GM10266 (cell line): ENCODE data around the gene JMJD1C.

Source experiments
- DNase-seq: peaks from one replicate; pipeline ENCODE4 v3.0.0; 2012; ENCODE audit errors: extremely low spot score
- TF ChIP-seq, protein P1 (sequence below): IDR thresholded peaks from 2 replicates; pipeline ENCODE4 v1.5.1; 2012; ENCODE audit warnings: mild to moderate bottlenecking, low read depth; ENCODE audit not compliant: control insufficient read depth, insufficient read depth; ENCODE audit errors: missing control alignments

Gene JMJD1C

DNA sequence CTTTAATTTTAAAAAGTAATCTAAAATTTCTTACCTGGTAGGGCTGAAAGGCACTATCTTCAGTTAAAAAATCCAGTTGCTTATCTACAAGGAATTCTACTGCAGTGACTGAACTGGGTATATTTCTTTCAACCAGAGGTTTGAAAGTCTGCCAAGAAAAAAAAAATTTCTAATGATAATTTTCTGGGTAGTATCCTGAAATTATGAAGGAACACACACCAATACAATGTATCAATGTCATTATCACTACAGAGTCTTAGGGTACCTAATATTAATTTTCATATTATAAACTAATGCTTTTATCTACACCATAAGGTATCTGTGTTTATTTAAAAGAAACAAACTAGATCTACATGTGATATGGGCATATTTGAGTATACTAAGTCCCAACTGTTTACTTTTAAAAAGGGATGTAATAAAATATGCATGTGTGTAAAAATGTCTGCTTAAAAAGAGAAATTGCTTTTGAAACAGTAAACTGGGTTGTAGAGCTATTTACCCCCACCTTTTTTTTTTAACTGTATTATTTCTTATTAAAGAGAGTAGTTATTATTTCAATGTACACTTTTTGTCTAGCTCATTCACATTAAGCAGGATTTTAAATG is 201.1 kb downstream of the JMJD1C start:
- no peak for DNase-seq
- TF ChIP-seq, protein P1, sequence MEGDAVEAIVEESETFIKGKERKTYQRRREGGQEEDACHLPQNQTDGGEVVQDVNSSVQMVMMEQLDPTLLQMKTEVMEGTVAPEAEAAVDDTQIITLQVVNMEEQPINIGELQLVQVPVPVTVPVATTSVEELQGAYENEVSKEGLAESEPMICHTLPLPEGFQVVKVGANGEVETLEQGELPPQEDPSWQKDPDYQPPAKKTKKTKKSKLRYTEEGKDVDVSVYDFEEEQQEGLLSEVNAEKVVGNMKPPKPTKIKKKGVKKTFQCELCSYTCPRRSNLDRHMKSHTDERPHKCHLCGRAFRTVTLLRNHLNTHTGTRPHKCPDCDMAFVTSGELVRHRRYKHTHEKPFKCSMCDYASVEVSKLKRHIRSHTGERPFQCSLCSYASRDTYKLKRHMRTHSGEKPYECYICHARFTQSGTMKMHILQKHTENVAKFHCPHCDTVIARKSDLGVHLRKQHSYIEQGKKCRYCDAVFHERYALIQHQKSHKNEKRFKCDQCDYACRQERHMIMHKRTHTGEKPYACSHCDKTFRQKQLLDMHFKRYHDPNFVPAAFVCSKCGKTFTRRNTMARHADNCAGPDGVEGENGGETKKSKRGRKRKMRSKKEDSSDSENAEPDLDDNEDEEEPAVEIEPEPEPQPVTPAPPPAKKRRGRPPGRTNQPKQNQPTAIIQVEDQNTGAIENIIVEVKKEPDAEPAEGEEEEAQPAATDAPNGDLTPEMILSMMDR, result no peak

DNA sequence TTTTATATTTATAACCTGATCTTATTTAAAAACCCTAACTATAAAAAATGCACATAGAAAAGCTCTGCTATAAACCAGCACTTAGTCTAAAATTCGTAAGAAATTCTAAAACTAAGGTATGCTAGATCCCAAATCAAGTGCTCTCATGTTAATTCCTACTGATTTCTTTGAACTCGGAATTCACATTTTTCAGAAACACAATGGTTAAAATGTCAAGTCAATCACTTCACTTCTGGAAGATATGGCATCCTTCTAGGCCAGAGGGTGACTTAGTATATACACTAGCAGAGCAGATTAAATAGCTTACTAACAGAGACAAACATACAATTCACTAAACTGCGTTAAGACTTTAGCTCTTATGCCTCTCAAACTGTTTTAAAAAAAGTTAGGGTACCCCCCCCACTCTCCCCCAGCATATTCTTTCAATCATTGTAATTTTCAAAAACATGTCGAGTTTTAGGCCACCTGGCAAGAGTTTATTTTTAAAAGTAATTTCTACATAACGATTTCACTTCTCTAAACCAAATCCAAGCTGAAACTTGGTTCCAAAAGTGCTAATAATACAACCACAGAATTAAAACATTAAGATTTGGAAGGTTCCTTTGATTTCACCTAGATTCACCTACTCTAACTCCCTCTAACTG is 203.2 kb downstream of the JMJD1C start:
- TF ChIP-seq, protein P1, result no peak
- DNase-seq, result no peak

DNA sequence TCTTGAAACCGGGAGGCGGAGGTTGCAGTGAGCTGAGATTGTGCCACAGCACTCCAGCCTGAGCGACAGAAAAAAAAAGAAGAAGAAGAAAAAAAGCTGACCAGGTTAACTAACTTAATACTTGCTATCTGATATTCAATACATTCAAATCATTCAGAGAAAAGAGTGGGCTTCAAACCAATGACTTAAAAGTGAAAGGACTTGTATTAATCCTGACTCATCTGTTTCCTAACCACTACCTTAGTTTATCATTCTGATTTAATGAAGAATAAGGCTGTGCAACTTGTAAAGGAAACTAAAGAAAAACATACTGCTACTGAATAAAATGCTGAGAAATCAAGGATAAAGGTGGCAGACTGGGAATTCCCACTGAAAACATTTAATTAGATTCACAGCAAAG is 204.3 kb downstream of the JMJD1C start:
- TF ChIP-seq, protein P1, result no peak
- DNase-seq, result no peak

DNA sequence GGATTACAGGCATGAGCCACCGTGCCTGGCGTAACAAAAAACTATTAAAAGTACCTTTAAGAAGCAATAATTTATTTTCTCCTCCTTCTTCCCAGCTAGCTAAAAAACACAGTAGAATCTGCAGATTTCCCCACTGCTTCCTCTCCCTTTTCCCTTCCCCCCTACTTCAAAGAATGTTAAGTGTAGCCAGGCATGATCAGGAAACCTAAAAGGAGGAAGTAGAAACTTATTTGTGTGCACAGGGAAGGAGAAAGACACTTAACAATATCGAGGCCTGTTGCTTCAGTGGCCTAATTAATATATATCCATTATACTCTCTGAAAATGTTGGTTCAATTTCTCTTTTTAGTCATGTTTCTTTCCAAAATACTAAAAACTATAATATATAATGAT is 204.9 kb downstream of the JMJD1C start:
- no peak for DNase-seq
- TF ChIP-seq, protein P1, result no peak

DNA sequence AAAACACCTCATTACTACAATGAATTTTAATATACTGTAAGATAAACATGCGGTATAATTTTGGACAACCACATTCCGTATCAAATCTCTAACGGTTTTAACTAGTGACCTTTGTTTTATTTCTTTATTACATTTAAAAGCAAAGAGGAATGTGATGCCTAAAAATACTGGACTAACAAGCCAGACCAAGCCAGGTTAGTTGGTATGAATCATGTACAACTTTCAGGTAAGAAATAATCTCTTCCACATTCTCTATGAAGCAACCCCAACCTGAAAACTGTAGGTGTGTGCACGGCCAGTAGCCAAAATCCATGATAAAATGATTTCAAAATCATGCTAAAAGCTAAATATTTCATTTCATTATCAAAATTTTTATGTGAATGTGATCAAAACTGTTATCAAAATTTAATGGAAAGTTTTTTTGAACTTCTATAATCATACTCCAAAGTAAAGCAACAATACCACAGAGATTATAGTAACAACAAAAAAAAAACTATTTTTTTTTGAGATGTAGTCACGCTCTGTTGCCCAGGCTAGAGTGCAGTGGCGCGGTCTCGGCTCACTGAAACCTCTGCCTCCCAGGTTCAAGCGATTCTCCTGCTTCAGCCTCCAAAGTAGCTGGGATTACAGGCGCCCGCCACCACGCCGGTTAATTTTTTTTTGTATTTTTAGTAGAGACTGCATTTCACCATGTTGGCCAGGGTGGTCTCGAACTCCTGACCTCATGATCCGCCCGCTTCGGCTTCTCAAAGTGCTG is 205.5 kb downstream of the JMJD1C start:
- TF ChIP-seq, protein P1, result no peak
- no peak for DNase-seq

DNA sequence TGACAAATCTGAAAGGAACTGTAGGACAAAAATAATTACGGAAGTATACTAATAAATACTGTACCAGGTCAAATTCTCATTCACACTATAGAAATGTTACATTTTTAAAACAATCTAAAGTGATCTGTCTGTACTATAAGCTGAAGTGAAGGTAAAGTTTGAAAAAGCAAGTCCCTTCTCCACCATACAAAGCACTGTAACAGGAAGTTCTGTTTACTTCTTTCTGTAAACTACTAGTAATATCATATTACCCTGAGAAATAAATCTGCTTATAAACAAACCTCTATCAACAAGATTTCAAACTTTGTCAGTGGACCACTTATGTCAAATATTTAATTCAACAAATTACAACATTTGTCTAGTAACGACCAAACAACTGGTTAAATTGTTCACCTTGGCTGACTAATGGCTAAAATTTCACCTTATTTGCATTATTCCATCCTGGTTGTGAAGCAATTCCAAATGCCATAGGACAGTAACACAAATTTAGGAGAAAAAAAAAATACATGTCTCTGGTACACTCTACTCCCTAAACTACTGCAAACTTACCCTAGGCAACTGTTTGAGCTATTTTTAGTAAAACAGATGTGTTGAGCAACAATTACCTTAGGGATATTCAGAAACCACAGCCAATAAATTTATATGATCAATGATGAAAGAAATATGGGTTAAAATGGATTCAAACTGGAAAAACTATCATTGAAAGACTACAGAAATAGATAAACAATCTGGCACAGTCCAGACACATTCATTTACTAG is 206.7 kb downstream of the JMJD1C start:
- DNase-seq, result no peak
- TF ChIP-seq, protein P1, result no peak
